DOHH2 (cell line): ENCODE data around the gene SLC35G2.

Source experiments
- EZH2phosphoT487 ChIP-seq: fragments of 200-600 bp; sonication (generic); IDR thresholded peaks from 2 replicates; pipeline ENCODE4 v1.6.1; 2017; ENCODE audit warnings: borderline replicate concordance, mild to moderate bottlenecking, antibody characterized with exemption, low read length, moderate library complexity, mixed read lengths
- TF ChIP-seq, protein P1 (sequence below): fragments of 200-600 bp; sonication (generic); IDR thresholded peaks from one replicate; pipeline ENCODE4 v1.5.1; 2014; ENCODE audit warnings: antibody characterized with exemption, mild to moderate bottlenecking, low read depth, low read length; ENCODE audit not compliant: poor library complexity, severe bottlenecking

- TF ChIP-seq, protein P1, sequence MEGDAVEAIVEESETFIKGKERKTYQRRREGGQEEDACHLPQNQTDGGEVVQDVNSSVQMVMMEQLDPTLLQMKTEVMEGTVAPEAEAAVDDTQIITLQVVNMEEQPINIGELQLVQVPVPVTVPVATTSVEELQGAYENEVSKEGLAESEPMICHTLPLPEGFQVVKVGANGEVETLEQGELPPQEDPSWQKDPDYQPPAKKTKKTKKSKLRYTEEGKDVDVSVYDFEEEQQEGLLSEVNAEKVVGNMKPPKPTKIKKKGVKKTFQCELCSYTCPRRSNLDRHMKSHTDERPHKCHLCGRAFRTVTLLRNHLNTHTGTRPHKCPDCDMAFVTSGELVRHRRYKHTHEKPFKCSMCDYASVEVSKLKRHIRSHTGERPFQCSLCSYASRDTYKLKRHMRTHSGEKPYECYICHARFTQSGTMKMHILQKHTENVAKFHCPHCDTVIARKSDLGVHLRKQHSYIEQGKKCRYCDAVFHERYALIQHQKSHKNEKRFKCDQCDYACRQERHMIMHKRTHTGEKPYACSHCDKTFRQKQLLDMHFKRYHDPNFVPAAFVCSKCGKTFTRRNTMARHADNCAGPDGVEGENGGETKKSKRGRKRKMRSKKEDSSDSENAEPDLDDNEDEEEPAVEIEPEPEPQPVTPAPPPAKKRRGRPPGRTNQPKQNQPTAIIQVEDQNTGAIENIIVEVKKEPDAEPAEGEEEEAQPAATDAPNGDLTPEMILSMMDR = no peak
- TF ChIP-seq EZH2phosphoT487 = no peak
Observed at GRCh38 chr3:136789976-136790375, 28.9 kb upstream of the SLC35G2 start.
